AG09319 (cell line): Measurements from ENCODE around the gene TMEM94.

Source experiments
- DNase-seq: peaks from one replicate; pipeline ENCODE4 v3.0.0-alpha.2; 2010; ENCODE audit warnings: low read depth; ENCODE audit errors: extremely low read depth
- CTCF ChIP-seq: IDR thresholded peaks from 2 replicates; pipeline ENCODE4 v1.5.1; 2011; ENCODE audit warnings: low read depth, mild to moderate bottlenecking, inconsistent platforms, low read length, moderate library complexity

TMEM94 gene

DNA sequence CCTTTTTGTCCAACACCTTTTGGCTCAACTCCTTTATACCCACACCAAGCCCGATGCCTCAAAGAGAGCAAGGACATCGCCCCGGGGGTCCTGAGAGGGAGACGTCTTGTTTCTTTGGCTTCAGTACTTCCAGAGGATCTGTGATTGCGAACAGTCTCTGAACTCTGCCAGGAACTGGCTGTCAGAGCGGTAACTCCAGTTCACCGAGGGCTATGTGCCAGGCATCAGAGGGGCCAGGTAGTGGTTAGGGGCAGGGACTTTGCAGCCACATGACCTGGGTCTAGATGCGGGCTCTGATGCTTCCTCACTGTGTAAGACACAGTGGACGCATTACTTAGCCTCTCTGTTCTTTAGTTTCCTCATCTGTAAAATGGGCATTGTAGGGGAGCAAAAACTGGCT is 90.7 kb downstream of the TMEM94 start:
- no peak for TF ChIP-seq CTCF

DNA sequence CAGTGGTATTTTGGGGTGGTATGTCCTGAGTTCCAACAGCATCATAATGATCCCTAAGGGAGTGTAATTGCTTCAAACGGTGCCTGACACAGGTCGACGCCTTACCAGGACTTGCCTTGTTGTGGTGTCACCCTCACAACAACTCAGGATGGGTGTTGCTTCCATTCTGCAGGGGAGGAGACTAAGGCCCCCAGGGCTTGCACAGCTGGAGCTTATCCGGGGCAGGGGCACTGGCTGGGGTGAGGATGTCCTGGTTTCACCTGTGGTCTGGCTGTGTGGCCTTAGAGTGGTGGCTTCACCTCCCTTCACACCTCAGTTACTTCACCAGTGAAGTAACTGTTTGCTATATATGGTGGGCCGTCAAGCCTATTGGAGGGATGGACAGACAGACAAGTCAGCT is 92.4 kb downstream of the TMEM94 start:
- no peak for DNase-seq
- no peak for TF ChIP-seq CTCF

More for the DNA sequence above, 90.7 kb downstream of the TMEM94 start:
- no peak for DNase-seq
